K562 (cell line): ENCODE data around the gene ZNF563. TPM values are rescaled to one million over a fixed set of nuclear protein-coding genes. Genes with fewer than 3 reads are reported as not detected.

ENCODE experiments used
- ATAC-seq: fragments of 200-7000 bp; cut with Tn5 transposase; 3 replicates; pipeline ENCODE4 v1.9.1; 2020; ENCODE audit warnings: moderate library complexity
- BruUV-seq: library from RNA; stranded (reverse); fragments of 400-500 nt; replicated peaks from 2 replicates; lab custom pipeline; 2021; lab: Mats Ljungman, UMichigan
- CTCF ChIA-PET: fragments of 300-600 bp; formaldehyde crosslinking; extraction: SDS; loops from one replicate; lab custom pipeline; 2021; ENCODE audit warnings: low intra/inter-chr PET ratio; lab: Yijun Ruan, JAX
- POLR2A ChIA-PET: fragments of 300-600, 350-650 bp; sonication (Branson Sonifier 250); formaldehyde crosslinking; extraction: SDS; loops from one replicate; lab custom pipeline; 2021; ENCODE audit warnings: antibody characterized with exemption, inconsistent platforms; lab: Yijun Ruan, JAX
- DNase-seq, 4 experiments: peaks; one replicate each; pipeline versions ENCODE4 v3.0.0 to v3.0.0-alpha.2; 2011 to 2018; ENCODE audit warnings: low spot score in 3 of 4, mixed read lengths in 3 of 4; ENCODE audit errors: extremely low read depth in 1 of 4
- FAIRE-seq: peaks from 2 replicates; lab custom pipeline; 2011; peaks lifted over from hg19 to GRCh38; lab: Jason Lieb, UNC
- H2AFZ ChIP-seq: 2 replicates; pipeline ENCODE4 v1.6.0; 2011; ENCODE audit warnings: low read depth, low read length, control low read depth, inconsistent platforms
- H3K27ac ChIP-seq: fragments of 200-600 bp; 3 replicates; pipeline ENCODE4 v1.8.0; 2011; ENCODE audit warnings: low read depth, mild to moderate bottlenecking, control low read depth, inconsistent platforms, low read length, moderate library complexity, mixed read lengths; ENCODE audit errors: extremely low read depth
- H3K27me3 ChIP-seq, 2 experiments: fragments of 300-600 bp in 1 of 2; 2 replicates in 1 of 2; 3 replicates in 1 of 2; pipeline versions ENCODE4 v1.6.0 to v1.8.0; 2011; ENCODE audit warnings: inconsistent platforms in 2 of 2, low read length in 2 of 2, mild to moderate bottlenecking in 1 of 2, mixed read lengths in 1 of 2, moderate library complexity in 1 of 2; ENCODE audit not compliant: control insufficient read depth in 2 of 2, insufficient read depth in 2 of 2
- H3K36me3 ChIP-seq: fragments of 300-600 bp; 3 replicates; pipeline ENCODE4 v1.8.0; 2011; ENCODE audit warnings: mild to moderate bottlenecking, low read length, inconsistent platforms; ENCODE audit not compliant: control insufficient read depth, insufficient read depth
- H3K4me1 ChIP-seq, 2 experiments: fragments of 200-600 bp in 1 of 2; replicated peaks in 1 of 2; 2 replicates in 1 of 2; 3 replicates in 1 of 2; pipeline versions ENCODE4 v1.5.1 to v1.8.0; 2011; ENCODE audit warnings: inconsistent platforms in 2 of 2, low read length in 2 of 2, mild to moderate bottlenecking in 1 of 2, mixed read lengths in 1 of 2, moderate library complexity in 1 of 2; ENCODE audit not compliant: control insufficient read depth in 2 of 2, insufficient read depth in 2 of 2
- H3K4me2 ChIP-seq: 2 replicates; pipeline ENCODE4 v1.6.1; 2011; ENCODE audit warnings: low read length, control low read depth, inconsistent platforms, mixed read lengths; ENCODE audit not compliant: insufficient read depth
- H3K4me3 ChIP-seq: fragments of 200-600 bp; sonication (generic), shearing (Covaris generic); 2 replicates; pipeline ENCODE4 v1.5.1; 2016; ENCODE audit warnings: control low read depth, inconsistent platforms
- H3K79me2 ChIP-seq: fragments of 200-600 bp; 3 replicates; pipeline ENCODE4 v1.8.0; 2011; ENCODE audit warnings: low read length, inconsistent platforms; ENCODE audit not compliant: control insufficient read depth, insufficient read depth
- H3K9ac ChIP-seq, 2 experiments: 2 replicates each; pipeline versions ENCODE4 v1.6.0 to v1.6.1; 2011; ENCODE audit warnings: low read depth in 2 of 2, low read length in 2 of 2, control low read depth in 1 of 2, inconsistent platforms in 1 of 2, mild to moderate bottlenecking in 1 of 2, mixed read lengths in 1 of 2; ENCODE audit not compliant: insufficient read depth in 1 of 2
- H3K9me1 ChIP-seq: one replicate; pipeline ENCODE4 v1.6.0; 2011; ENCODE audit warnings: inconsistent platforms, mild to moderate bottlenecking, low read length, moderate library complexity; ENCODE audit not compliant: control insufficient read depth, insufficient read depth
- H3K9me3 ChIP-seq: replicated peaks from 2 replicates; pipeline ENCODE4 v1.5.1; 2011; ENCODE audit warnings: low read depth, low read length, inconsistent platforms; ENCODE audit not compliant: control insufficient read depth, insufficient read depth
- H4K20me1 ChIP-seq: replicated peaks from 2 replicates; pipeline ENCODE4 v1.6.1; 2011; ENCODE audit warnings: low read length, inconsistent platforms, mixed read lengths; ENCODE audit not compliant: control insufficient read depth, insufficient read depth
- ILF3 ChIP-seq: fragments of 450-650 bp; IDR thresholded peaks from 2 replicates; pipeline ENCODE4 v1.6.1; 2018; ENCODE audit warnings: antibody characterized with exemption, mild to moderate bottlenecking, moderate library complexity, borderline replicate concordance
- KLF13 ChIP-seq: fragments of 450-650 bp; IDR thresholded peaks from 2 replicates; pipeline ENCODE4 v1.6.1; 2016; ENCODE audit warnings: missing genetic modification characterization, low read depth, mild to moderate bottlenecking, missing compliant biosample characterization, moderate library complexity, borderline replicate concordance
- WGBS: fragments of 100-300 bp; shearing (Covaris generic); methylation state at CpG from one replicate; pipeline ENCODE4 v1.1.6; 2016; ENCODE audit warnings: low coverage, mixed read lengths; ENCODE audit not compliant: insufficient coverage; ENCODE audit errors: missing lambda C conversion rate; 5-methylcytosine and 5-hydroxymethylcytosine counted together
- in situ Hi-C: fragments of 300-500 bp; cut with MboI; formaldehyde crosslinking; loops from 4 replicates; pipeline ENCODE4 v1.15.0; 2018; ENCODE audit warnings: inconsistent platforms, mixed read lengths
- intact Hi-C: fragments of 100-400 bp; cut with micrococcal nuclease; formaldehyde crosslinking; loops from 2 replicates; pipeline ENCODE4 v1.14.2; 2022
- polyA plus RNA-seq, 8 experiments: library from polyadenylated mRNA; depleted of rRNA in 4 of 8; stranded (reverse) in 5 of 8; unstranded in 3 of 8; fragments of >200 nt; fragmentation: Nextera tagmentation in 2 of 8; fragmentation: Illumina TruSeq in 1 of 8; extraction: Ambion mirVana in 2 of 8; extraction: Trizol in 1 of 8; gene quantifications; 2 replicates each; pipeline versions ENCODE4 v1.2.1 to v1.2.3, GENCODE V29; 2011 to 2014; ENCODE audit warnings: inconsistent platforms in 1 of 8, missing spikeins in 1 of 8
- total RNA-seq, 7 experiments: library from RNA; depleted of rRNA in 6 of 7; stranded (reverse); fragments of >200 nt in 6 of 7; fragmentation: Illumina TruSeq in 2 of 7; extraction: Trizol in 2 of 7; gene quantifications; 2 replicates each; pipeline versions ENCODE4 v1.2.1 to v1.2.3, GENCODE V29; 2011 to 2021; ENCODE audit warnings: low replicate concordance in 1 of 7
- TF ChIP-seq, protein P1 (sequence below): sonication (generic); formaldehyde crosslinking; IDR thresholded peaks from 2 replicates; pipeline ENCODE4 v1.8.0; 2022; ENCODE audit warnings: mild to moderate bottlenecking, missing genetic modification reagents

Gene ZNF563
- total and polyA plus RNA-seq, 9 of the 15 experiments (the other 6 are each of a cell fraction or from before 2014, with no cell fraction given): 0.37 to 2.9 (median 0.74) TPM

DNA sequence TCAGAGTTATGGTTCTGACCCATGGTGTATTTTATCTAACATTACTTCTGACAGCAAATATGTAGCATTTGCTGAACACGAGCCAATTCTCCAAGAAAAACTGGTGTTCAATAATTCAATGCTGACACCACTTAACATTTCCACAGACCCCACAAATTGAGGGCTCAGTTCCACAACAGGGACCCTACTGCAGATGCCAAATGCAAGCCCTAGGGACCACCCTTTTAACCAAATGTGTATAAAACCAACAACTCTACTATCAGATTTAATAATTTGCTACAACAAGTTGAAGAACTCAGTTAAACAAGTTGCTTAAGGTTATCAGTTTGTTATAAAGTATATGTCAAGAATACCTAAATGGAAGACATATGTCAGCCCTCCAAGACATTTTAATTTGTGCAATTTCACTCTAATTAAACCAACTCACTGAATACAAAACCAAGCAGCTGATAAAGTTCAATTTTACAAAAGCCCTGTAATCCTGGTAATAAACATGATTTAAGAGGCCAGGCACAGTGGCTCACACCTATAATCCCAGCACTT, 45.4 kb downstream of the ZNF563 start:
- DNase-seq: no peak
- H3K27me3 ChIP-seq: no peaks in the 10 kb centered on the region
- H3K79me2 ChIP-seq: peaks cover 7% of the 10 kb centered on the region
- TF ChIP-seq KLF13 (tag) (no peak), ILF3 (no peak)
- TF ChIP-seq, protein P1, sequence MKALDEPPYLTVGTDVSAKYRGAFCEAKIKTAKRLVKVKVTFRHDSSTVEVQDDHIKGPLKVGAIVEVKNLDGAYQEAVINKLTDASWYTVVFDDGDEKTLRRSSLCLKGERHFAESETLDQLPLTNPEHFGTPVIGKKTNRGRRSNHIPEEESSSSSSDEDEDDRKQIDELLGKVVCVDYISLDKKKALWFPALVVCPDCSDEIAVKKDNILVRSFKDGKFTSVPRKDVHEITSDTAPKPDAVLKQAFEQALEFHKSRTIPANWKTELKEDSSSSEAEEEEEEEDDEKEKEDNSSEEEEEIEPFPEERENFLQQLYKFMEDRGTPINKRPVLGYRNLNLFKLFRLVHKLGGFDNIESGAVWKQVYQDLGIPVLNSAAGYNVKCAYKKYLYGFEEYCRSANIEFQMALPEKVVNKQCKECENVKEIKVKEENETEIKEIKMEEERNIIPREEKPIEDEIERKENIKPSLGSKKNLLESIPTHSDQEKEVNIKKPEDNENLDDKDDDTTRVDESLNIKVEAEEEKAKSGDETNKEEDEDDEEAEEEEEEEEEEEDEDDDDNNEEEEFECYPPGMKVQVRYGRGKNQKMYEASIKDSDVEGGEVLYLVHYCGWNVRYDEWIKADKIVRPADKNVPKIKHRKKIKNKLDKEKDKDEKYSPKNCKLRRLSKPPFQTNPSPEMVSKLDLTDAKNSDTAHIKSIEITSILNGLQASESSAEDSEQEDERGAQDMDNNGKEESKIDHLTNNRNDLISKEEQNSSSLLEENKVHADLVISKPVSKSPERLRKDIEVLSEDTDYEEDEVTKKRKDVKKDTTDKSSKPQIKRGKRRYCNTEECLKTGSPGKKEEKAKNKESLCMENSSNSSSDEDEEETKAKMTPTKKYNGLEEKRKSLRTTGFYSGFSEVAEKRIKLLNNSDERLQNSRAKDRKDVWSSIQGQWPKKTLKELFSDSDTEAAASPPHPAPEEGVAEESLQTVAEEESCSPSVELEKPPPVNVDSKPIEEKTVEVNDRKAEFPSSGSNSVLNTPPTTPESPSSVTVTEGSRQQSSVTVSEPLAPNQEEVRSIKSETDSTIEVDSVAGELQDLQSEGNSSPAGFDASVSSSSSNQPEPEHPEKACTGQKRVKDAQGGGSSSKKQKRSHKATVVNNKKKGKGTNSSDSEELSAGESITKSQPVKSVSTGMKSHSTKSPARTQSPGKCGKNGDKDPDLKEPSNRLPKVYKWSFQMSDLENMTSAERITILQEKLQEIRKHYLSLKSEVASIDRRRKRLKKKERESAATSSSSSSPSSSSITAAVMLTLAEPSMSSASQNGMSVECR: no peak
- no peaks in the 10 kb centered on the region for H3K9me3 ChIP-seq
- no peak for ATAC-seq
- H2AFZ ChIP-seq: no peak overlapping the region
- H3K4me3 ChIP-seq: no peak overlapping the region
- peaks cover 0 to under 1% of the 10 kb centered on the region in 2 experiments; a peak in 2 of 5 replicates for H3K4me1 ChIP-seq
- WGBS: 36% methylated on average over 1 of the region's 1 CpG
- H3K36me3 ChIP-seq: peaks cover 6% of the 10 kb centered on the region; the same call in 1 of the 3 replicates
- in situ Hi-C loops (no loop called here), intact Hi-C loops (no loop called here)
- no peak overlapping the region for H3K27ac ChIP-seq
- H4K20me1 ChIP-seq: no peaks in the 10 kb centered on the region
- POLR2A ChIA-PET: no interaction called here
- CTCF ChIA-PET: no interaction called here
- H3K4me2 ChIP-seq: no peak overlapping the region
- H3K9me1 ChIP-seq: no peaks in the 10 kb centered on the region
- H3K9ac ChIP-seq: no peak overlapping the region
- FAIRE-seq: no peak
- no TSS peak for BruUV-seq
